Keratinocyte (primary cell): ENCODE results near the gene WARS2. TPM values are rescaled to one million over a fixed set of nuclear protein-coding genes. Genes with fewer than 3 reads are reported as not detected.

Experiments
- DNase-seq: peaks from one replicate; pipeline ENCODE4 v3.0.0-alpha.2; 2011; ENCODE audit warnings: low read depth, missing footprints, low spot score
- FAIRE-seq: peaks from 2 replicates; lab custom pipeline; 2011; peaks lifted over from hg19 to GRCh38; lab: Jason Lieb, UNC
- H2AFZ ChIP-seq: 2 replicates; pipeline ENCODE4 v1.6.0; 2012; ENCODE audit warnings: low read length, control low read depth, inconsistent platforms; ENCODE audit not compliant: control insufficient read depth
- H3K27ac ChIP-seq: 2 replicates; pipeline ENCODE4 v1.5.1; 2011; ENCODE audit warnings: low read length; ENCODE audit not compliant: control insufficient read depth, insufficient read depth
- H3K27me3 ChIP-seq: 3 replicates; pipeline ENCODE4 v1.6.0; 2011; ENCODE audit warnings: low read length; ENCODE audit not compliant: control insufficient read depth, insufficient read depth; ENCODE audit errors: extremely low read depth
- H3K36me3 ChIP-seq, 2 experiments: 2 replicates in 1 of 2; 3 replicates in 1 of 2; pipeline ENCODE4 v1.5.1; 2011; ENCODE audit warnings: low read length in 2 of 2, mild to moderate bottlenecking in 1 of 2; ENCODE audit not compliant: control insufficient read depth in 2 of 2, insufficient read depth in 2 of 2; ENCODE audit errors: extremely low read depth in 1 of 2
- H3K4me1 ChIP-seq: 3 replicates; pipeline ENCODE4 v1.5.1; 2011; ENCODE audit warnings: low read length; ENCODE audit not compliant: control insufficient read depth, insufficient read depth; ENCODE audit errors: extremely low read depth
- H3K4me2 ChIP-seq: 3 replicates; pipeline ENCODE4 v1.6.0; 2011; ENCODE audit warnings: low read depth, low read length; ENCODE audit not compliant: control insufficient read depth, insufficient read depth; ENCODE audit errors: extremely low read depth
- H3K4me3 ChIP-seq, 3 experiments: fragments of 200-600 bp in 1 of 3; sonication (generic) in 1 of 3; 2 replicates in 2 of 3; 3 replicates in 1 of 3; pipeline ENCODE4 v1.5.1; 2011 to 2016; ENCODE audit warnings: low read length in 3 of 3, mild to moderate bottlenecking in 3 of 3, control low read depth in 2 of 3, inconsistent platforms in 1 of 3, low read depth in 1 of 3, mixed read lengths in 1 of 3, mixed run types in 1 of 3, moderate library complexity in 1 of 3; ENCODE audit not compliant: control insufficient read depth in 2 of 3, insufficient read depth in 2 of 3; ENCODE audit errors: extremely low read depth in 1 of 3
- H3K79me2 ChIP-seq: 2 replicates; pipeline ENCODE4 v1.6.0; 2012; ENCODE audit warnings: low read length; ENCODE audit not compliant: control insufficient read depth, insufficient read depth
- H3K9ac ChIP-seq: 3 replicates; pipeline ENCODE4 v1.6.0; 2011; ENCODE audit warnings: low read length; ENCODE audit not compliant: control insufficient read depth, insufficient read depth; ENCODE audit errors: extremely low read depth
- H3K9me1 ChIP-seq: 3 replicates; pipeline ENCODE4 v1.6.0; 2011; ENCODE audit warnings: low read length; ENCODE audit not compliant: control insufficient read depth, insufficient read depth; ENCODE audit errors: extremely low read depth
- H3K9me3 ChIP-seq: 2 replicates; pipeline ENCODE4 v1.5.1; 2012; ENCODE audit warnings: low read depth, low read length; ENCODE audit not compliant: control insufficient read depth
- H4K20me1 ChIP-seq: 3 replicates; pipeline ENCODE4 v1.6.0; 2011; ENCODE audit warnings: low read length; ENCODE audit not compliant: control insufficient read depth, insufficient read depth; ENCODE audit errors: extremely low read depth
- CTCF ChIP-seq, 3 experiments: IDR thresholded peaks in 1 of 3; conservative IDR thresholded peaks in 1 of 3; optimal IDR thresholded peaks in 1 of 3; 2 replicates in 2 of 3; 3 replicates in 1 of 3; pipeline versions ENCODE3 to v1.5.1; 2011; ENCODE audit warnings: low read length in 3 of 3, mild to moderate bottlenecking in 3 of 3, moderate library complexity in 2 of 3, control low read depth in 1 of 3, inconsistent platforms in 1 of 3; ENCODE audit not compliant: insufficient read depth in 2 of 3; ENCODE audit errors: extremely low read depth in 1 of 3
- EZH2 ChIP-seq: IDR thresholded peaks from one replicate; pipeline ENCODE4 v1.6.1; 2012; ENCODE audit warnings: inconsistent platforms, mild to moderate bottlenecking, low read length, moderate library complexity
- dilution Hi-C: fragments of 300-500 bp; cut with MboI; formaldehyde crosslinking; loops from one replicate; pipeline ENCODE4 v1.7.0; 2020; ENCODE audit warnings: low sequenced_read_pairs; ENCODE audit not compliant: extremely low pct_ligation_motif_present
- polyA plus RNA-seq, 5 experiments: library from polyadenylated mRNA; depleted of rRNA in 3 of 5; stranded (reverse) in 3 of 5; stranded (forward) in 1 of 5; unstranded in 1 of 5; fragments of >200 nt; gene quantifications; 1 replicate in 1 of 5; 2 replicates in 3 of 5; 3 replicates in 1 of 5; pipeline versions ENCODE4 v1.2.1 to v1.2.3, GENCODE V29; 2011 to 2012; ENCODE audit warnings: missing spikeins in 2 of 5, low read depth in 1 of 5, low replicate concordance in 1 of 5

Gene WARS2
- polyA plus RNA-seq, 1 donor (not counting 4 experiments of a cell fraction or from before 2014, with no cell fraction given), result 10.3 TPM

- Histone ChIP-seq H3K4me3 (no peak overlapping the region), H4K20me1 (no peaks in the 10 kb centered on the region), H3K4me2 (no peak overlapping the region), H3K9me1 (no peaks in the 10 kb centered on the region), H3K9me3 (no peaks in the 10 kb centered on the region), H3K36me3 (no peaks in the 10 kb centered on the region), H3K27ac (no peak overlapping the region), H3K4me1 (no peaks in the 10 kb centered on the region), H2AFZ (no peak overlapping the region), H3K9ac (no peak overlapping the region), H3K79me2 (no peaks in the 10 kb centered on the region), H3K27me3 (no peaks in the 10 kb centered on the region)
- no peak for TF ChIP-seq CTCF (optimal IDR thresholded peaks at IDR 0.05 in 1 of 3, IDR thresholded peaks at IDR 0.05 in 1 of 3, conservative IDR thresholded peaks at IDR 0.05 in 1 of 3; ENCODE audit: extremely low read depth in 1 of 3, insufficient read depth in 2 of 3, low read length in 3 of 3)
- TF ChIP-seq EZH2, result no peak
- no peak for FAIRE-seq
- dilution Hi-C loops, result no loop called here
- no peak for DNase-seq
Measured at GRCh38 chr1:119108988-119109387, 31.5 kb downstream of the WARS2 start.

GRCh38 chr1:119103764-119104163, 36.7 kb downstream of the WARS2 start:
- Histone ChIP-seq H3K9ac (no peak overlapping the region), H4K20me1 (no peaks in the 10 kb centered on the region), H3K36me3 (no peaks in the 10 kb centered on the region), H3K4me2 (no peak overlapping the region), H3K4me1 (peaks cover 4% of the 10 kb centered on the region), H3K27me3 (no peaks in the 10 kb centered on the region), H3K27ac (no peak overlapping the region), H2AFZ (no peak overlapping the region), H3K9me1 (no peaks in the 10 kb centered on the region), H3K79me2 (no peaks in the 10 kb centered on the region), H3K4me3 (no peak overlapping the region), H3K9me3 (no peaks in the 10 kb centered on the region)
- TF ChIP-seq CTCF (optimal IDR thresholded peaks at IDR 0.05 in 1 of 3, IDR thresholded peaks at IDR 0.05 in 1 of 3, conservative IDR thresholded peaks at IDR 0.05 in 1 of 3; ENCODE audit: extremely low read depth in 1 of 3, insufficient read depth in 2 of 3, low read length in 3 of 3) (no peak), EZH2 (no peak)
- FAIRE-seq (no peak), DNase-seq (no peak)
- dilution Hi-C loops, result no loop called here
